ENCODE measurements around the gene USP6. TPM values are rescaled to one million over a fixed set of nuclear protein-coding genes. Genes with fewer than 3 reads are reported as not detected.

USP6 gene
- total and polyA plus RNA-seq, 3 donors from 2014 or later = 19.3 to 50.4 (median 25.1) TPM

DNA sequence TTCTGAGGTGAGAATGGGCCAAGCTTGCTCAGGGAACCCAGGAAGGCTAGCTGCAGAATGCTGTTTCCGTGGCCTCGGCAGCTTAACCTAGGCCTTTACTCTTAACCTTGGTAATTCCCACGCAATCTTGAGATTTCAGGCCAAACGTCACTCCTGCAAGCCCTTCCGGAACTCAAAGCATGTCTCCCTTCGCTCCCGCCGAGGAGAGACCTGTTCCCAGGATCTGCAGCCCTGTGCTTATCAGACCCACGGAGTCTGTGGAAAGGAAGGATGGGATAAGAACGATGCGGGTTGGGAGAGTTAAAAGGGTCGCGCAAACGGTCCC is 38.1 kb upstream of the USP6 start:
- peak overlapping the region; percentile 58 to 83 for H3K27ac ChIP-seq
- no peaks in the 10 kb centered on the region for H3K9me3 ChIP-seq
- DNase-seq = no peak
- peaks cover 6% of the 10 kb centered on the region for H3K4me1 ChIP-seq
- H3K4me3 ChIP-seq = peak overlapping the region; percentile 76 to 86
- no peak for TF ChIP-seq POLR2A (IDR thresholded peaks at IDR 0.05)
- TF ChIP-seq, protein P1, sequence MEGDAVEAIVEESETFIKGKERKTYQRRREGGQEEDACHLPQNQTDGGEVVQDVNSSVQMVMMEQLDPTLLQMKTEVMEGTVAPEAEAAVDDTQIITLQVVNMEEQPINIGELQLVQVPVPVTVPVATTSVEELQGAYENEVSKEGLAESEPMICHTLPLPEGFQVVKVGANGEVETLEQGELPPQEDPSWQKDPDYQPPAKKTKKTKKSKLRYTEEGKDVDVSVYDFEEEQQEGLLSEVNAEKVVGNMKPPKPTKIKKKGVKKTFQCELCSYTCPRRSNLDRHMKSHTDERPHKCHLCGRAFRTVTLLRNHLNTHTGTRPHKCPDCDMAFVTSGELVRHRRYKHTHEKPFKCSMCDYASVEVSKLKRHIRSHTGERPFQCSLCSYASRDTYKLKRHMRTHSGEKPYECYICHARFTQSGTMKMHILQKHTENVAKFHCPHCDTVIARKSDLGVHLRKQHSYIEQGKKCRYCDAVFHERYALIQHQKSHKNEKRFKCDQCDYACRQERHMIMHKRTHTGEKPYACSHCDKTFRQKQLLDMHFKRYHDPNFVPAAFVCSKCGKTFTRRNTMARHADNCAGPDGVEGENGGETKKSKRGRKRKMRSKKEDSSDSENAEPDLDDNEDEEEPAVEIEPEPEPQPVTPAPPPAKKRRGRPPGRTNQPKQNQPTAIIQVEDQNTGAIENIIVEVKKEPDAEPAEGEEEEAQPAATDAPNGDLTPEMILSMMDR (IDR thresholded peaks at IDR 0.05) = no peak
- intact Hi-C loops (cut with DNase I; ENCODE audit: low total_unique reads) = no loop called here
- no peaks in the 10 kb centered on the region for H3K27me3 ChIP-seq
- WGBS, 2 donors = 3 to 5% methylated on average over 14 of the region's 14 CpGs
- H3K36me3 ChIP-seq (ENCODE audit: low read depth, missing control alignments) = no peaks in the 10 kb centered on the region

DNA sequence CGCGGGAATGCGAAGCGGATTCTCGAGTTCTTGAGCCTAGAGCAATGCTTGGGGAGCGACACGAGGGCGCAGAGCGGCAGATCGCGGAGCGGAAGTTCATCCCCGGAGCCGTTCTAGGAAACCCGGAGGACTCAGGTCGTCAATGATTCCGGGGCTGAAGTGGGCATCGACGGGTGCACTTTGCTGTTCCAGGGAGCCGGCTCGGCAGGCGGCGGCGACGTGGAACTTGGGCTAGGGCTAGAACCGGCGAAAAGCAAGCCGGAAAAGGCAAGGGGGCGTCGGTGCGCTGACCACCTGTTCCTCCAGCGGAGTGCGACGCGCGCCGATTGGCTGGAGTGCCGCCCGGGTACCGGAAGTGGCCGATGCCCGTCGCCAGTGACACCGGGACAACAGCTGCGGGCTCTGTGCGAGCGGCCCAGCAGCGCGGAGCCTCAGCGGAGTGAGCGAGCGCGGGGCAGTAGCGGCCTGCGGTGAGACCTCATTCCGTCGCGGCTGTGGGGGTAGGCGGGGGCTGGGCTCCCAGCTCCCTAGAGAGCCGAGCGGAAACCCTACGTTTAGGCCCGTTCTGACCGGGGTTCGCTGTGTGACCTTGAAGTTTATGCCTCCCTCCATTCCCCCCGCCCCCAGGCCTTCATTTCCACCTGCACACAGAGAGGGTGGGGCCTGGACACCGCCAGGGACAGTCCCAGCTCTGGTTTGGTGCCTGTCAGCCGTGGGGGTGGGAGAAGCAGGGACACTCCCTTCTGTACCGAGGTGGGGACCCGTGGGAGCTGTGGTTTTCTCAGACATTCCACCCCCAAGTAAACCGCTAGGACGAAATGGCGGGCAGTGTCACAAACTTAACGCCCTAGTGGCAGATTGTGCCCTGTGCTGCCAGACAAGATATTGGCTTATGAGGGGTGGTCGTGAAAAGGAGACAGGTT is 37.5 kb upstream of the USP6 start, which contains the start of gene ZFP3:
TSS of gene ZFP3 (plus strand) at position 362 of the 923 bp plus-strand sequence. CDS start 13,038 bp downstream, outside the sequence.
- intact Hi-C loops (cut with DNase I; ENCODE audit: low total_unique reads) = no loop called here
- Histone ChIP-seq H3K9me3 (no peaks in the 10 kb centered on the region), H3K4me1 (peaks cover 6% of the 10 kb centered on the region), H3K36me3 (ENCODE audit: low read depth, missing control alignments) (no peaks in the 10 kb centered on the region), H3K4me3 (peak within 1 kb of the TSS; percentile 76 to 86), H3K27me3 (no peaks in the 10 kb centered on the region), H3K27ac (peak within 1 kb of the TSS; percentile 58 to 83)
- peak; percentile 88 for DNase-seq
- 1% methylated on average over 17 to 59 of the region's 75 CpGs for WGBS, 2 donors
- TF ChIP-seq POLR2A (IDR thresholded peaks at IDR 0.05) = no peak
- TF ChIP-seq, protein P1 (IDR thresholded peaks at IDR 0.05) = no peak

DNA sequence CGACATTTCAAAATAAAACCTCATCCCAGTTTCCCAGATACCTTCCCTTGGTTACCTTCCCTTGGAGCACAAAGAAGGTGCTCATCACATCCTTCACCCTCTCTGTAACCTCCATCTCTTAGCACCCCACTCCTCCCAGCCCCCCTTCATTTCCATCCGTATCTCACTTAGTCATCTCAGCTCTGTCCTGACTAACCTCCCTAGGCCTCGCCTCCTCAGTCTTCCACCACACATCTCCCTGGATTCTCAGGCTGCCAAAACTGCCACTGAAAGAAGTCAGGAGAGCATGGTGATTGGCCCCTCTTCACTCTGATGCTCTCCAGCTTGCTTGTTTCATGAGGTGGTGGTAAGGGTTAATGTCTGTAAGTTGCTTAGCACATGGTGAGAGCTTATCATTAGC is 35.2 kb upstream of the USP6 start:
- Histone ChIP-seq H3K4me1 (peaks cover 6% of the 10 kb centered on the region), H3K27ac (no peak overlapping the region), H3K9me3 (no peaks in the 10 kb centered on the region), H3K36me3 (ENCODE audit: low read depth, missing control alignments) (no peaks in the 10 kb centered on the region), H3K27me3 (no peaks in the 10 kb centered on the region), H3K4me3 (no peak overlapping the region)
- intact Hi-C loops (cut with DNase I; ENCODE audit: low total_unique reads) = no loop called here
- DNase-seq = no peak
- WGBS, 2 donors = 88 to 95% methylated on average over 3 of the region's 3 CpGs
- no peak for TF ChIP-seq POLR2A (IDR thresholded peaks at IDR 0.05)
- TF ChIP-seq, protein P1 (IDR thresholded peaks at IDR 0.05) = no peak

DNA sequence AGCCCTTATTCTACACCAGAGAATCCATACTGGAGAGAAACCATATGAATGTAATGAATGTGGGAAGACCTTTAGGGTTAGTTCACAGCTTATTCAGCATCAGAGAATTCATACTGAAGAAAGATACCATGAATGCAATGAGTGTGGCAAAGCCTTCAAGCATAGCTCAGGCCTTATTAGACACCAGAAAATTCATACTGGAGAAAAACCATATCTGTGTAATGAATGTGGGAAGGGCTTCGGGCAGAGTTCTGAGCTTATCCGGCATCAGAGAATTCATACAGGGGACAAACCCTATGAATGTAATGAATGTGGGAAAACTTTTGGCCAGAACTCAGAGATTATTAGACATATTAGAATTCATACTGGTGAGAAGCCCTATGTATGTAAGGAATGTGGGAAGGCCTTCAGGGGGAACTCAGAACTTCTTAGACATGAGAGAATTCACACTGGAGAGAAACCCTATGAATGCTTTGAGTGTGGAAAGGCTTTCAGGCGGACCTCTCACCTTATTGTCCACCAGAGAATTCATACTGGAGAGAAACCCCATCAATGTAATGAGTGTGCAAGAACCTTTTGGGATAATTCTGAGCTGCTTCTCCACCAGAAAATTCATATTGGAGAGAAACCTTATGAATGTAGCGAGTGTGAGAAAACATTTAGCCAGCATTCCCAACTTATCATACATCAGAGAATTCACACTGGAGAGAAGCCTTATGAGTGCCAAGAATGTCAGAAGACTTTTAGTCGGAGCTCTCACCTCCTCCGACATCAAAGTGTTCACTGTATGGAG is 23.4 kb upstream of the USP6 start:
- DNase-seq = no peak
- H3K36me3 ChIP-seq (ENCODE audit: low read depth, missing control alignments) = no peaks in the 10 kb centered on the region
- TF ChIP-seq POLR2A (IDR thresholded peaks at IDR 0.05) = no peak
- TF ChIP-seq, protein P1 (IDR thresholded peaks at IDR 0.05) = no peak
- H3K27me3 ChIP-seq = no peaks in the 10 kb centered on the region
- 96% methylated on average over 6 of the region's 6 CpGs for WGBS, 2 donors
- intact Hi-C loops (cut with DNase I; ENCODE audit: low total_unique reads) = no loop called here
- no peak overlapping the region for H3K27ac ChIP-seq
- no peaks in the 10 kb centered on the region for H3K4me1 ChIP-seq
- H3K4me3 ChIP-seq = no peak overlapping the region
- H3K9me3 ChIP-seq = no peaks in the 10 kb centered on the region
